ENCODE measurements around the gene ARHGEF19.
"Not testable (repeated sequence)": the region's sequence is repeated elsewhere in the genome, so short reads cannot be mapped to it uniquely, and the experiment has no call there.

Gene ARHGEF19

GRCh38 chr1:16218674-16219071 is 6.2 kb upstream of the ARHGEF19 start:
- no peak for DNase-seq

- no peak for DNase-seq
Observed at GRCh38 chr1:16218014-16218673, 5.7 kb upstream of the ARHGEF19 start.

- DNase-seq: peak; percentile 98
Observed at GRCh38 chr1:16217061-16217785, 4.8 kb upstream of the ARHGEF19 start.

GRCh38 chr1:16215882-16216753 is 3.7 kb upstream of the ARHGEF19 start:
- DNase-seq: peak; percentile 97

- DNase-seq: not testable (repeated sequence)
Observed at GRCh38 chr1:16215240-16215639, 2.8 kb upstream of the ARHGEF19 start.

GRCh38 chr1:16213544-16213943 is 1.1 kb upstream of the ARHGEF19 start:
- not testable (repeated sequence) for DNase-seq

GRCh38 chr1:16213013-16213412 is 561 bp upstream of the ARHGEF19 start:
- no peak for DNase-seq

- DNase-seq: no peak
Observed at GRCh38 chr1:16211824-16212223, 628 bp downstream of the ARHGEF19 start.

GRCh38 chr1:16210581-16210980 is 1.9 kb downstream of the ARHGEF19 start:
- no peak for DNase-seq

- no peak for DNase-seq
Observed at GRCh38 chr1:16209847-16210407, 2.5 kb downstream of the ARHGEF19 start.

- DNase-seq: no peak
Observed at GRCh38 chr1:16209132-16209846, 3.2 kb downstream of the ARHGEF19 start.

GRCh38 chr1:16208270-16208987 is 4.0 kb downstream of the ARHGEF19 start:
- no peak for DNase-seq

- DNase-seq: no peak
Observed at GRCh38 chr1:16207318-16208269, 4.9 kb downstream of the ARHGEF19 start.

- peak; percentile 99 for DNase-seq
Observed at GRCh38 chr1:16206547-16207317, 5.7 kb downstream of the ARHGEF19 start.

GRCh38 chr1:16205891-16206546 is 6.4 kb downstream of the ARHGEF19 start:
- DNase-seq: no peak

- no peak for DNase-seq
Observed at GRCh38 chr1:16205334-16205671, 7.1 kb downstream of the ARHGEF19 start.

- DNase-seq: peak; percentile 64
Observed at GRCh38 chr1:16204634-16205333, 7.7 kb downstream of the ARHGEF19 start.

GRCh38 chr1:16204216-16204615 is 8.2 kb downstream of the ARHGEF19 start:
- DNase-seq: no peak

- DNase-seq: no peak
Observed at GRCh38 chr1:16203550-16203949, 8.9 kb downstream of the ARHGEF19 start.
